GM12874 (cell line): Measurements from ENCODE around the gene BSPH1.
A peak's percentile ranks its signal among the peaks of the same experiment; 100 is the strongest.

ENCODE experiments used
- TF ChIP-seq, protein P1 (sequence below): IDR thresholded peaks from 2 replicates; pipeline ENCODE4 v1.5.1; 2011; ENCODE audit warnings: low read depth, mild to moderate bottlenecking, control low read depth, low read length, moderate library complexity; ENCODE audit not compliant: insufficient read depth

The BSPH1 gene

DNA sequence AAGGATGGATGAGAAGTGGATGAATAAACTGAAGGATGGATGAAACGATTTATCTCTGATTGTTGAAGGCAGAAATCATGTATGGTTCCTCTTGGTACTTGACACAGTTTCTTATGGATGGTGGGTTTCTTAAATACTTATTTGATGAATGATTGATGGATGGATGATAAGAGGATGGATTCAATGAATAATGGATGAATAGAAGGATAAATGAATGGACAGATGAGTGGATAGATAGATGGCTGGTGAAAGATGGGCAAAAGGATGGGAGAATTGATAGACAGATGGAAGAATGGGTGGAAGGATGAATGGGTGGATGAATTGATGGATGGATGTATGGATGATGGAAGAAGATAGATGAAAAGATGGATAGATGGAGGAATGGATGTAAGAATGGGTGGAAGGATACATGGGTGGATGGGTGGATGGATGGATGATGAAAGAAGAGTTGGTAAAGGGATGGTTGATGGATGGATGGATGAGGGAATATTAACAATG, 4.3 kb upstream of the BSPH1 start:
- TF ChIP-seq, protein P1, sequence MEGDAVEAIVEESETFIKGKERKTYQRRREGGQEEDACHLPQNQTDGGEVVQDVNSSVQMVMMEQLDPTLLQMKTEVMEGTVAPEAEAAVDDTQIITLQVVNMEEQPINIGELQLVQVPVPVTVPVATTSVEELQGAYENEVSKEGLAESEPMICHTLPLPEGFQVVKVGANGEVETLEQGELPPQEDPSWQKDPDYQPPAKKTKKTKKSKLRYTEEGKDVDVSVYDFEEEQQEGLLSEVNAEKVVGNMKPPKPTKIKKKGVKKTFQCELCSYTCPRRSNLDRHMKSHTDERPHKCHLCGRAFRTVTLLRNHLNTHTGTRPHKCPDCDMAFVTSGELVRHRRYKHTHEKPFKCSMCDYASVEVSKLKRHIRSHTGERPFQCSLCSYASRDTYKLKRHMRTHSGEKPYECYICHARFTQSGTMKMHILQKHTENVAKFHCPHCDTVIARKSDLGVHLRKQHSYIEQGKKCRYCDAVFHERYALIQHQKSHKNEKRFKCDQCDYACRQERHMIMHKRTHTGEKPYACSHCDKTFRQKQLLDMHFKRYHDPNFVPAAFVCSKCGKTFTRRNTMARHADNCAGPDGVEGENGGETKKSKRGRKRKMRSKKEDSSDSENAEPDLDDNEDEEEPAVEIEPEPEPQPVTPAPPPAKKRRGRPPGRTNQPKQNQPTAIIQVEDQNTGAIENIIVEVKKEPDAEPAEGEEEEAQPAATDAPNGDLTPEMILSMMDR, result no peak

- TF ChIP-seq, protein P1, result no peak
These were observed 2.3 kb upstream of the BSPH1 start, which contains the start of gene ELSPBP1 for GRCh38 chr19:47994209-47994802. Gene ELSPBP1 (plus strand): TSS chr19:47994632. CDS start chr19:48008668, 14,036 bp downstream.

DNA sequence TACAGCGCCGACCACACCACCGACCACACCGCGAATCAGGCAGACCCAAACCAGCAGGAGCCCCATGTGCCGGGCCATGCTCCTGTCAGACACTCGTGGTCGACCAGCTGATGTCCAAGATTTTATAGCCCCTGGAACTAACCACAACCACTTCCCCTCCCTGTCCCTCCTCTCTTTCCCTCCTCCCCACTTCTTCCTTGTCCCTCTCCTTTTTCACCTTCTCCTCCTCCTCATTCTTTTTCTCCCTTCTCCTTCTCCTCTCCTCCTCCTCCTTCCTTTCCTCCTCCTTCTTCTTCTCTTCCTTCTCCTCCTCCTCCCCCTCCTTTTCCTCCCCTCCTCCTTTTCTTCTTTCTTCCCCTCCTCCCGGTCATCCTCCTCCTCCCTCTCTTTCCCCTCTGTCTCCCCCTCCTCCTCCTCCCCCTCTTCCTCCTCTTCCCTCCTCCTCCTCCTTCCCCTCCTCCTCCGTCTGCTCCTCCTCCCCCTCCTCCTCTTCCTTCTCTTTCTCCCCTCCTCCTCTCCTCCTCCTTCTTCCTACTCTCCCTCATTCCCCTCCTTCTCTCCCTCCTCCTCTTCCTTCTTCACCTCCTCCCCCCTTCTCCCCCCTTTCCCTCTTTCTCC, 670 bp downstream of the BSPH1 start:
- TF ChIP-seq, protein P1, result no peak

- TF ChIP-seq, protein P1, result no peak
These were observed 18.4 kb downstream of the BSPH1 start for GRCh38 chr19:47973529-47973928.

- TF ChIP-seq, protein P1, result peak; percentile 38; the same call in 1 of the 2 replicates
These were observed 42.0 kb downstream of the BSPH1 start for GRCh38 chr19:47949852-47950521.
